ENCODE results near the gene FBXO48.

Gene FBXO48

DNA sequence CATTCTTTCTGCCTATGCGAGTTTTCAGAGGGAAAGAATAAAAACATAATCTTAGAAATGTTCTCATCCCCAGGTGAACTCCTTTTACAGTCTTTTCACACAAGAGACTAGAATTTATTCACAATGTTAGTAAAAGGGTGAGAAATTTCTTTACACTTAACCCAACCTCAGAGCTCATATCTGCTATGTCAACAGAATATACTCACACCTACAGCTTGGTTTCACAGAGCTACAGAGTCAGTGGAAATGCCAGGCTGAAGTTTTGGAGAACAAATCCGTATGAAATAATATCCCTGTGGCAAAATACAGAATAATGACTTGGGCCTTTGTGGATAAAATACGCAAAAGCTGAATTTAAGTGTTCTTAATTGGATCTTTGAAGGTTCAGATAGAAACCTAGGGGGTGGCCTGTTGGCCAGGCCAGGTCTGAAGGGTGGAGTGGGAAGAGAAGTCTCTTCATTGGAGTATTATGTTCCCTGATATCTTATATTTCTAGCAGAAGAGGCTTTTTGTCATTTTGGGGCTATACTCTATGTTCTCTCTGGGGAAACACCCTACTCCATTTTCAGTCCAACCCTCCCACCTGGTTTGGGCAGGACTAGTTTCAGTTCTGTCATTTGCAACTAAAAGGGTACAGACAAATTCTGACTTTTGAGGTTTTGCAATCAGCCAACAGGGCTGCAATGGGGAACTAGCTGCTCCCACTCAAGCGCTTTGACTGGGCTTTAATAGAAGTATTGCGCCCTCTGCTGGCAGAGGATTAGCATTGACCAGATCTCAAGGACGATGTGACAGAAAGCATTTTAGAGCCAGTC is 25.7 kb downstream of the FBXO48 start:
- DNase-seq (ENCODE audit: low read depth): peak; percentile 99
- H3K4me3 ChIP-seq (ENCODE audit: low read depth, low read length): no peak overlapping the region
- TF ChIP-seq, protein P1, sequence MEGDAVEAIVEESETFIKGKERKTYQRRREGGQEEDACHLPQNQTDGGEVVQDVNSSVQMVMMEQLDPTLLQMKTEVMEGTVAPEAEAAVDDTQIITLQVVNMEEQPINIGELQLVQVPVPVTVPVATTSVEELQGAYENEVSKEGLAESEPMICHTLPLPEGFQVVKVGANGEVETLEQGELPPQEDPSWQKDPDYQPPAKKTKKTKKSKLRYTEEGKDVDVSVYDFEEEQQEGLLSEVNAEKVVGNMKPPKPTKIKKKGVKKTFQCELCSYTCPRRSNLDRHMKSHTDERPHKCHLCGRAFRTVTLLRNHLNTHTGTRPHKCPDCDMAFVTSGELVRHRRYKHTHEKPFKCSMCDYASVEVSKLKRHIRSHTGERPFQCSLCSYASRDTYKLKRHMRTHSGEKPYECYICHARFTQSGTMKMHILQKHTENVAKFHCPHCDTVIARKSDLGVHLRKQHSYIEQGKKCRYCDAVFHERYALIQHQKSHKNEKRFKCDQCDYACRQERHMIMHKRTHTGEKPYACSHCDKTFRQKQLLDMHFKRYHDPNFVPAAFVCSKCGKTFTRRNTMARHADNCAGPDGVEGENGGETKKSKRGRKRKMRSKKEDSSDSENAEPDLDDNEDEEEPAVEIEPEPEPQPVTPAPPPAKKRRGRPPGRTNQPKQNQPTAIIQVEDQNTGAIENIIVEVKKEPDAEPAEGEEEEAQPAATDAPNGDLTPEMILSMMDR (IDR thresholded peaks at IDR 0.05; ENCODE audit: low read depth, low read length, missing control alignments): peak; percentile 82

DNA sequence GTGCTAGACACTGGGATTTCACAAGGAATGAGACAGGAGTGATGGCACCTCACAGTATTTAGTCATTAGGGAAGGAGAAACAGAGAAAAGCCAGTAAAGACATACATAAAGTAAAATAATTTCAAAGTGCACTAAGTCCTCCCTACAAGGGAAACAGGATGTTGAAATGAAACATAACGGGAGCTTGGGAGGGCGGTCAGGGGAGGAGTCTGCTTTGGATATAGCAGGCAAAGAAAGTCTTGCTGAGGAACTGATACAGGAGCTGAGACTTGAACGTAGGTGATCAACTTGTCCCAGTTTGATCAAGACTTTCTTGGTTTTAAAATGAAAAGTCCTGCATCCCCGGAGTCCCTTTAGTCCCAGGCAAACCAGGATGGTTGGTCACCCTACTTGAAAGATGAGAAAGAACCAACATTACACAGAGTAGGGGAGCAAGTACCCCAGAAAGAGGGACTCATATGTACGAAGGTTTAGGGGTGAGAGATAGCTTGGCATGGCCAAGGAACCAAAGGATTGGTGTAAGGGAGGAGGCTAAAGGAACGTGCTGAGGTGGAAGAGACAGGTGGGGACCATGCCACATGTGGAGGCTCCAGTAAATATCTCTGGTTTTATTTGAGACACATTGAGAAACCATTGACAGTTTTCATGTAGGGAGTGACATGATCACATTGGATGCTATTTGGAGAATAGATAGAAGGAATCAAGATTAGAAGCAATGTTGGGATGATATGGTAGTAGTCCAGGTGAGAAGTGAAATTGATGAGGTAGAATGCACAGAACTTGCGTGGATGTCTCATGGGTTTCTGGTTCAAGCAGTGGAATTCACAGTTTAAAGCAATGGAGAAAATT is 28.4 kb downstream of the FBXO48 start:
- peak overlapping the region; percentile 43 for H3K4me3 ChIP-seq (ENCODE audit: low read depth, low read length)
- DNase-seq (ENCODE audit: low read depth): no peak
- TF ChIP-seq, protein P1 (IDR thresholded peaks at IDR 0.05; ENCODE audit: low read depth, low read length, missing control alignments): no peak

DNA sequence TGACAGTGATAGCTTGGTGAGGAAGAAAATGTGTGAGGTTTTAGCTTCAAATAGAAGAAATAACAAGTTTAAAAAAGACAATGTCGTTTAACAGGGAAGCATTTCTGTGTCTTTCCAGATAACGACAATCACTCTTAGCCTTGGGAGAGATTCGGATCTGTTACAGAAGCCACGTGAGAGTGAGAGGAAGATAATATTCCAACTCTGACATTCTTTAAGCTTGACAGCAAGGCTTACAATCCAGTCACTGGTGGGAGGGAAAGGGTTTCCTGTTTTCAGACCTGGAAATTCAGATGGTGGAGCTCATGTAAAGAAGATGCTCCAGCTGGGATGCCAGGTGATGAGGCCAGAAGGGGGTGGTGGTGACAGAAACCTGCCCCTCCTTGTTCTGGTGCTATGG is 30.8 kb downstream of the FBXO48 start:
- DNase-seq (ENCODE audit: low read depth): no peak
- TF ChIP-seq, protein P1 (IDR thresholded peaks at IDR 0.05; ENCODE audit: low read depth, low read length, missing control alignments): no peak
- H3K4me3 ChIP-seq (ENCODE audit: low read depth, low read length): no peak overlapping the region

- no peak overlapping the region for H3K4me3 ChIP-seq (ENCODE audit: low read depth, low read length)
- DNase-seq (ENCODE audit: low read depth): no peak
- TF ChIP-seq, protein P1 (IDR thresholded peaks at IDR 0.05; ENCODE audit: low read depth, low read length, missing control alignments): no peak
Observed at GRCh38 chr2:68435615-68436014, 31.5 kb downstream of the FBXO48 start.

DNA sequence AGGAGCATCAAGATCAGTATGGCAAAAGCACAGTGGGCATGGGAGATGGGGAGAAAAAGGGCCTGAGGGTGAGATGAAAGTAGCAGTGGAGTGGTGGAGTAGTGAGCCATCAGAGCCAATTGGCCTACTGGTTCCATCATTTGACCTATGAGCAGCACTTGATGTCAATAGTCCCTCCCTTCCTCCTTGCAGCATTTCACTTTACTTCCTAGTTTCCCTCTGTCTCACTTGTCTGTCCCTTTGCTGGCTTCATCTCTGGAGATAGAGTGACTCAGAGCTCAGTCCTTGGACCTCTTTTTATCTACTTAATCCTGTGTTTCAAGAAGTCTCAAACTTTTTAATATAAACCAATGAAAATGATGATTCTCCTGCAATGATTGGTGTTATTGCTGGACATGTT is 32.1 kb downstream of the FBXO48 start:
- TF ChIP-seq, protein P1 (IDR thresholded peaks at IDR 0.05; ENCODE audit: low read depth, low read length, missing control alignments): no peak
- H3K4me3 ChIP-seq (ENCODE audit: low read depth, low read length): no peak overlapping the region
- DNase-seq (ENCODE audit: low read depth): no peak

- TF ChIP-seq, protein P1 (IDR thresholded peaks at IDR 0.05; ENCODE audit: low read depth, low read length, missing control alignments): no peak
- H3K4me3 ChIP-seq (ENCODE audit: low read depth, low read length): no peak overlapping the region
- no peak for DNase-seq (ENCODE audit: low read depth)
Observed at GRCh38 chr2:68432696-68433658, 34.1 kb downstream of the FBXO48 start.
